ENCODE measurements around the gene CAAP1.

GRCh38 chr9:26802921-26803320 is 89.7 kb downstream of the CAAP1 start:
- no peak for TF ChIP-seq CTCF (IDR thresholded peaks at IDR 0.05; ENCODE audit: low read length)
- no peak for TF ChIP-seq EZH2 (IDR thresholded peaks at IDR 0.05; ENCODE audit: borderline replicate concordance, low read length)
